Measurements from ENCODE around the gene DUSP9.
"Not testable (repeated sequence)": the region's sequence is repeated elsewhere in the genome, so short reads cannot be mapped to it uniquely, and the experiment has no call there.

DUSP9 gene, protein sequence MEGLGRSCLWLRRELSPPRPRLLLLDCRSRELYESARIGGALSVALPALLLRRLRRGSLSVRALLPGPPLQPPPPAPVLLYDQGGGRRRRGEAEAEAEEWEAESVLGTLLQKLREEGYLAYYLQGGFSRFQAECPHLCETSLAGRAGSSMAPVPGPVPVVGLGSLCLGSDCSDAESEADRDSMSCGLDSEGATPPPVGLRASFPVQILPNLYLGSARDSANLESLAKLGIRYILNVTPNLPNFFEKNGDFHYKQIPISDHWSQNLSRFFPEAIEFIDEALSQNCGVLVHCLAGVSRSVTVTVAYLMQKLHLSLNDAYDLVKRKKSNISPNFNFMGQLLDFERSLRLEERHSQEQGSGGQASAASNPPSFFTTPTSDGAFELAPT

DNA sequence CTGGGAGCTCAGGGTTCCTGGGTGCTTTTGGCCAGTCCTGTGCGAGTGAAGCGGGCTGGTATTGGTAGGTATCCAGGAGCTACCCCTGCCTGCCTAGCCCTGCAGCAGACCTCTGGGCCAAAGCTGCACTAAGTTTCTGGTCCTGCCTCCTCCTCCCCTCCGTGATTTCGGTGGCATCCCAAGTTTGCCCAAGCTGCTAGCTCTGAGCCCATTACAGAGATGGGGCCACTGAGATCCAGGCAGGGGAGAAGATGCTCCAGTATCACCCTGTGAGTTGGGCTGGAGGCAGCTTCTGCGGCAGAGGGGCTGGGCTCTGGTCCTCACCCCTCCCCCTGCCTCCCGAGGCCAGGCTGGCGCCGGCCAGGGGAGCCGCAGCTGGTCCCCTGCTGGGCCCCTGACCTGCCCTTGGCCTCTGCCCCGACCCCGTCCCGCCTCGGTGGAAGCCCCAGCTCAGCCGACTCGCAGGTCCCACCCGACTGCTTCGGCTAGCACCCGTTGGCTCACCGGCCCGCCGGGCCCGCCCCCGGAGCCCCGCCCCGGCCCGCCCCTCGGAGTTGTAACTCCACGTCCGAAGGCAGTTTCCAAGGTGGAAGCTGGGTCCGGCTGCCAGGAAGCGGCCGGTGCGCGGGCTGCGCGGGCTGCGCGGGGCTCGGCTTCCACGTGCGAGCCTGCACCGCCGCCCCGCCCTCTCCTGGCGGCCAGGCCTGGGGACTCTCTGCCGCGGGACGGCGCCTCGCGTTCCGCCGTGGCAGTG lies at the start of gene DUSP9:
DUSP9 (plus strand) TSS at position 584 of the 754 bp plus-strand sequence. CDS start 751 bp downstream, outside the sequence.
- peak; percentile 51 for DNase-seq

DNA sequence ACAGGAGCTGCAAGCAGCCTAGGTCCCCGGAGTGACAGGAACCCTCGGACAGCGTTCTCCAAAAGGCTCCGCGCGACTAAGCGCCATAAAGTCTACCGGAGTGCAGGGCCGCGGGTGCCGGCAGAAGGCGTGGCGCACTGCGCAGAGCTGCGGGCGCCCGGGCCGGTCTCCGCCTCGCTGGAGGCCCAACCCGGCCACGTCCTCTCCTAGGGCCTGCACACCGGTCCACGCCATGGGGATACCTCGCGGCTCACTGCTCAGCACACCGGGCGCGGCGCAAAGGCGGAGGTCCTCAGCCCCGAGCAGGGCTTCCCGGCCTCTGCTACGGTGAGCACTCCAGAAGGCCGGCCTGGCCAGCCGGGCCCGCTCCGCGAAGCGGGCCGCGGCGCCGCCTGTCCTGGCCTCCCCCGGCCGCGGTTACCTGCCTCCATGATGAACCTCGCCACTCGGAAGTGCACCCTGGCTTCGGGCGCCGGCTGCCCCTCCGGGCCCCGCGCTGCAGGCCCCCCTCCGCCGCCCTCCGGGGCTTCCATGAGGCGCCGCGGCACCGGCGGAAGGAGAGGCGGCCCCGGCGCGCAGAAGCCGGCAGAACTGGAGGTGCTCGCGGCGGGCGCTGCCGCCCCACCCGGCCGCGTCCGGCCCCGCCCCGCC lies 48.3 kb upstream of the DUSP9 start, which contains the start of gene CCNQ:
CCNQ (minus strand) TSS at position 599 of the 651 bp plus-strand sequence; CDS start at position 533, 66 bp downstream.
- no peak for DNase-seq

DNA sequence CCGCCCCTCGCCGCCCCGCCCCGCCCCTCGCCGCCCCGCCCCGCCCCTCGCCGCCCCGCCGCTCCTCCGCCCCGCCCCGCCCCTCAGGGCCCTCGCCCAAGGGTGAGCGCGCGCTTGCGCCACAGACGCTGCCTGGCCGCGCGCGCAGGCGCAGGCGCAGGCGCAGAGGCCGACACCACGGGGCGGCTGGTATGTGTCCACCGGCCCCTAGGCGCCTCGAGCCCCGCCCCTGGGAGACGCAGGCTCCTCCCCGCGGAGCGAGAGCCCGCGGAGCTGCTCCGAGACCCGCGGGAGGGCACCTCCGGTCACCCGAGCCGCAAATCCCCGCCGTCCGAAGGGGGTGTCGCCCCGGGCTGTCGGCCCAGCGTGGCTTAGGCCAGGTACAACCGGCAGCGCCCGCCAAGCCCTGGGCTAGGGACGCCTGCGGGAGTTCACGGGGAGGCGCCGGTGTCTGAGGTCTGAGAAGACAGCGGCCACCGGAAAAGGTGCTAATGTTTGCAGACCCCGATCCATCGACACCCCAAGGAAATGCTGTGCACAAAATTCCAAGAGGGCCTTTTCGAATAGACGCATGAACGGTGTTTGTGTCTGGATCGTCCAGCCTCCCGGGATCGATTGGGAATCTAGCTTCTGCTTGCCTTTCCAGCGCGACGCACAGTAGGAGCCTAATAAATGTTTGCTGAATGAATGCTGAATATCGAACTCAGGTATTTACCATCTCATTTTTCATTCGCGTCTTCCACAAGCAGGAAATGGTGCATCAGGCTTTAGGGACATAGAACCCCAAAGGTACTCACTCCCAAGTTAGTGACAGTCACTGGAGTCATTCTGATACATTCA lies 47.6 kb upstream of the DUSP9 start:
- peak; percentile 92 for DNase-seq

DNA sequence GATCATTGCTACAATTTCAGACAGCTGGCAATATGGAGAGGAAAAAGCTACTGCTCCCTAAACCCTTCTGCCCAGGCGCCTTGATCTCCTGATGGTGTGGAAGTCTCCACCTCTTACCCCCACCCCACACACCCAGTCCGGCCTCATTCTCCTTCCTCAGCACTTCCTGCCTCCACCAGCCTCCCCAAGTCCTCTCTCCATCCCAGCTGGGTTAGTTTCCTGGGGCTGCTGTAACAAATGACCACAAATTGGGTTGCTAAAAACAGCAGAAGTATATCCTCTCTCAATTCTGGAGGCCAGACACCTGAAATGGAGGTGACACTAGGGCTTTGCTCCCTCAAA lies 47.0 kb upstream of the DUSP9 start:
- no peak for DNase-seq

DNA sequence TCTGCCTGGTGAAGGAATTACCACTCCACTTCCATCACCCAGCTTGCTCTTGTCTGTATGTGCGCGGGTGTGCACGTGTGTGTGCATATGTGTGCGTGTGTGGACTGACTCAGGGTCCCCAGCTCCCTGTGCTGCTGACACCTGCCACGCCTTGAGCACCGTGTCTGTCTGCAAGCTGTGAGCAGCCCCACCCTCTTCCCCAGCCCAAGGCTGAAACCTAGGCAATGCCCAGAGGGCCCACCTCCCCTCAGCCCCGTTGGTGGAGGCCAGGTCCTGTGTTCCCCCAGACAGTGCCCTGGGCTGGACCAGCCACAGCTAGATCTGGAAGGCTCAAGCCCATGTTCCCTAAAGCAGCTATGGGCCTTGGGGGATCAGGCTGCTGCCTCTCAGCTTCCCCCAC lies 46.1 kb upstream of the DUSP9 start:
- no peak for DNase-seq

DNA sequence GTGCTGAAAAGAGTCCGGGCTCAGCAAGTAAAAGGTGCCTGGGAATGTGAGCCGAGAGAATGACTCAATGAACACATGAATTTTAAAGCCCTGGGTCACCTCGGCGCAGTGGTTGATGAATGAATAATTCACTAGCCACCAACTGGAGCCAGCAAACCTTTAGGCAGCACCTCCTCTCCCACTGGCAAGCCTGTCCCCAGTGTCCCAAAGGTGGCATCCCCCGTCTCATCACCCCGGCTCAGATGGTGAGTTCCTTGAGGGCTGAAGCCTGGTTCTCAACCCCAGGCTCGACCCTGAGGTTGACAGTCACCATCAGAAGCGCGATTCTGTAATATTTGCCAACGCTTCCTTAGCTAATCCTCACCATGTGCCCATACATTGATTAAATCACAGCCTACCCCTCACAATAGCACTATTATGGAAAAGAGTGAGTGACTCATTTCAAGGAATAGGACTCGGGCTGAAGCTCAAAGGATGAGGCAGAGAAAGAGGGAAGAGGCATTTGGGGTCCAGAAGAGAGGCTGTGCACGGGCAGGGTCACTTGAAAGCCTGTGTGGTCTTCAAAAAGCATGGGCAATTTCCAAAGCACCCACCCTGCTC lies 45.4 kb upstream of the DUSP9 start:
- no peak for DNase-seq

DNA sequence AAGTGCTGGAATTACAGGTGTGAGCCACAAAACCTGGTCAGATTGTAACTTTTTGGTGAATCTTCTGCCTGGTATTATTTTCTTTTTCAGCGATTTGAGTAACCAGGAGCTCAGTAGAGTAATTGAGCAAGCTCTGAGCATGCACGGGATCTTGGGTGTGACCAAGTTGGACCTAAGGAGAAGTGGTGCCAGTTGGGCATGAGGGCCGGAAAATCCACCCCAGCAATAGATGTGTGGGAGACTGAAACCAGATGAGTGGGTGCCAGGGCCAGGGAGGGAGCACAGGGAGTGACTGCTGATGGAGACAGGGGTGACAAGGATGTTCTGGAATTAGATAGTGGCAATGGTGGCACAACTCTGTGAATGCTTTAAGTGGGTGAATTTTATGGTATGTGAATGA lies 44.4 kb upstream of the DUSP9 start:
- DNase-seq = no peak

DNA sequence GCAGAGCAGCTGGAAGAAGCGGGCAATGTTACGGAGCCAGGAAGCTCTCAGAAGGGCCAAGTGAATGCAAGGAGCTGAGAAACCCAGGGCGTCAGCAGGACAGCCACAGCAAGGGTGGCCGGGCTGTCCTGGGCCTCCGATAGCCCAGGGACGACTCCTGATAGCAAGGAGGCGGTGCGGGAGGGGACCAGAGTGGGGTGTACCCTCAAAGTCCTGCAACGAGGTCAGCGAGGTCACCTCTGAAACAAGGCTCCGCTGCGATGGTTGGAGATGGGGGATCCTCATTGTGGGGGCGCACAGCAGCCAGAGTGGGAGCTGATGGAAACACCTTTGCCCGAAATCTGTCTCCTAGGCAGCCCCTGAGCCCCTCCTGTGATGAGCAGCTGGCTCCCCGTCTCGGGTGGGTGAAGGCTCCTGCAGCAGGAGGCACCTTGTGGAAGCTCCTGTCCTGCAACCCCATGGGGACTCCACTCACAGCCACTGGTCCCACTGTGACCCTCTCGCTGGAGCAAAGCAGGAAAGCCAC lies 43.8 kb upstream of the DUSP9 start:
- DNase-seq = no peak

DNA sequence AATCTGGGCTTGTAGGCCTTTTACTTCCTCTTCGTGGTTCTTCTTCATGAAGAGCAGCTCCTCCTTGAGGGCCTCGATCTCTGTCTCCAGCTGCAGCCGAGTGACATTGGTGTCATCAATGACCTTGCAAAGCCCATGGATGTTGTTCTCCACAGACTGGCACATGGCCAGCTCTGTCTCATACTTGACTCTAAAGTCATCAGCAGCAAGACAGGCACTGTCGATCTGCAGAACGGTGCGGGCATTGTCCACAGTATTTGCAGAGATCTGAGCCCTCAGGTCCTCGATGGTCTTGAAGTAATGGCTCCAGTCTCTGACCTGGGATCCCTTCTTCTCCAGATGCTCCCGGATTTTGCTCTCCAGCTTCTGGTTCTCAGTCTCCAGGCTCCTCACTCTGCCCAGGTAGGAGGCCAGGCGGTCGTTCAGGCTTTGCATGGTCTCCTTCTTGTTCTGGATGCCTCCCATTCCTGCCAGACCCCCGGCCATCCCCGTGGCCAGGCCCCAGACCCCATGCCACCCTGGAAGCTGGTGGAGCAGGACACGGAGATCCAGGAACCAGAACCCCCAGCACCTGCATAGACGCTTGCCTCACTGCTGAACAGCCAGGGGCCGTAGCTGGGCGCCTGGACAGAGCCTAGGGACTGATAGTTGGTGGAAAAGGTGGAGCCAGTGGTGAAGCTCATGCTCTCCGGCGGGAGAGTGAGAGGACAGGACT lies 42.2 kb upstream of the DUSP9 start:
- DNase-seq = not testable (repeated sequence)

DNA sequence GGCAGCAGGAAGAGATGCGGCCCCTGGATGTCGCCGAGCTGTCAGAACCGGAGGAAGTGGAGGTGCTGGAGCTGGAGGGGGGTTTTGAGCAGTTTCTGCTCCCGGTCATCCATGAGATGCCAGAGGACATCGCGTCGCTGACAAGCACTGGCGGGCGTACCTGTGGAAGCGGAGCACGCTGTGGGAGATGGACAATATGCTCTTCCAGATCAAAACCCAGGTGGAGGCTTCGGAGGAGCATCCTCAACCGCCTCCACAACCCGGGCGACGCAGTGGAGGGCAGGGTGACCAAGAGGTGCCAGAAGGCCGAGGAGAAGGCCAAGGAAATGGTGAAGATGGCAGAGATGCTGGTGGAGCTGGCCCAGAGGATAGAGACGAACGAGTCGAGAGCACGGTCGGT lies 40.5 kb upstream of the DUSP9 start:
- DNase-seq = no peak

DNA sequence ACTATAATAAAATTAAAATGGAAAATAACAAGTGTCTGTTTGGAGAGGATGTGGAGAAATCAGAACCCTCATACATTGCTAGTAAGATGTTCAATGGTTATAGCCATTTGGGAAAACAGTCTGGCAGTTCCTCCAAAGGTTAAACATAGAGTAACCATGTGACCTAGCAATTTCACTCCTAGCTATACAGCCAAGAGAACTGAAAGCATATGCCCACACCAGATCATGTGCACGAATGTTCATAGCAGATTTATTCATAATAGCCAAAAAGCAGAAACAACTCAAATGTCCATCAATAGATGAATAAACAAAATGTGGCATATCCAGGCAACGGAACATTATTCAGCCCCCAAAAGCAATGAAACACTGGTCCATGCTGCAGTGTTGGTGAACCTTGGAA lies 38.6 kb upstream of the DUSP9 start:
- DNase-seq = no peak

DNA sequence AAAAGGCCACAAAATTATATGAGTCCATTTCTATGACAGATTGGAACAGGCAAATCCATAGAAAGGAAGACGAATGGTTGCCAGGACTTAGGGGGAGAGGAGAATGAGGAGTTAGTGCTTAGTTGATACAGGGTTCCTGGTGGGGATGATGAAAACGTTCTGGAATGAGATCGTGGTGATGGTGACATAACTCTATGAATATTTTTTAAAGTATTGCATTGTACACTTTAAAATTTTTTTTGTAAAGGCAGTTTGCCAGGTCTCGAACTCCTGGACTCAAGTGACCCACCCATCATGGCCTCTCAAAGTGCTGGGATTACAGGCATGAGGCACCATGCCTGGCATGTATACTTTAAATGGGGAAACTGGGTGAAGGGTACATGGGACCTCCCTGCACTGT lies 38.2 kb upstream of the DUSP9 start:
- no peak for DNase-seq

DNA sequence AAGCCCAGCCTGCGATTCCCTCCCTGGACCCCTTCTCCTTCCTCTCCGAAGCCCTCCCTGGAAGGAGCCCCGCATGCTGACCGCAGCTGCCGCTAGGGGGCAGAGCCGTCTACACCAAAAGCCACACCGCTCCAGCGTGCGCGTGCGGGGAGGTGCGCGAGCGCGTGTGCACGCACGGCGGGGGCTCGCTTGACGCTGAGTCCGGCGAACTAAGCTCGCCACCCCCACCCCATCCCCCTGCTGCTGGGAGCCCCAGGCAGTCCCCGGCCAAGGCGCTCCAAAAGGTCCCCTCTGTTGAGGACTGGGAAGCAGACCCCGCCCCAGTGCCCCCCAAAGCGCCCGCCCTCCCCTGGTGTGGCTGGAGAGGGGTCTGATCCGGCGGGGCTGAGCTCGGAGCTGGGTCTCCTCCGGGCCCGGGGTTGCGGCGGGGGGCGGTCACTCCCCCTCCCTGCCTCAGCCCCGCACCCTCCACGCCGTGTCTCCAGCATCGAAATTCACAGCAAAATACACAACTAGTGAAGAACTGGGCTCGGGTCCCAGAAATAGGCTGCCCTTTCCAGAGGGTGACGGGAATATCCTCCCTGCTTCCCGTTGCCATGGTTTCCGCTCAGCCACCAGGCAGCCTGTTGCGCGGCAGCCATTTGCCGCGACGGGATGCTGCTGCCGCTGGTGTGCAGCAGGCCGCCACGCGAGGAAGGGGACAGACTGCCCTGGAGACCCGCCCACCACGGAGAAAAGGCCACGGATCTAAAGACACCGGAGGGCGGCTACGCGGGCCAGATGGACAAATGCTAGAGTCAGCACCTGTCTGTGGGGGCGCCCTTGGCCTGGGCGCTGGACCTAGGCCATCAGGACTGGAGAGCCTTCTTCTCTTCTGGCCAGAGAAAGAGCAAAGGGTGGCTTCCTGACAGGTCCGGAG lies 36.8 kb upstream of the DUSP9 start:
- DNase-seq = peak; percentile 85

DNA sequence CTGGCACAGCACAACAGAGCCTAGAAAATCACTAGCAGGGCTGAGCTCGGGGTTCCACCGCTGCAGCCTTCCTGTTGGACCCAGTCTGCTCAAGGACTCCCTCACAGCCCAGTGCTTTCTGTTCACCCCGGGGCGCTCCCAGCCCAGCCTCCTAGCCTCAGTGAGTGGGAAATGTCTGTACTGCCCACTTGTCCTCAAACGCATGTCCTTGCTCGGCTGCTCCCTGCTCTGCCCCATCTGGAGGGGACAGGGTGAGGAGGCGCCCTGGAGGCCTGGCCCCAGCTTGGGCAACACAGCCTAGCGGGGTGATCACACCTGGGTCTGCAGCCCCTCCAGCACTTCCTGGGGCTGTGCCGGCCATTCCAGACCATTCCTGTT lies 36.2 kb upstream of the DUSP9 start:
- DNase-seq = no peak

DNA sequence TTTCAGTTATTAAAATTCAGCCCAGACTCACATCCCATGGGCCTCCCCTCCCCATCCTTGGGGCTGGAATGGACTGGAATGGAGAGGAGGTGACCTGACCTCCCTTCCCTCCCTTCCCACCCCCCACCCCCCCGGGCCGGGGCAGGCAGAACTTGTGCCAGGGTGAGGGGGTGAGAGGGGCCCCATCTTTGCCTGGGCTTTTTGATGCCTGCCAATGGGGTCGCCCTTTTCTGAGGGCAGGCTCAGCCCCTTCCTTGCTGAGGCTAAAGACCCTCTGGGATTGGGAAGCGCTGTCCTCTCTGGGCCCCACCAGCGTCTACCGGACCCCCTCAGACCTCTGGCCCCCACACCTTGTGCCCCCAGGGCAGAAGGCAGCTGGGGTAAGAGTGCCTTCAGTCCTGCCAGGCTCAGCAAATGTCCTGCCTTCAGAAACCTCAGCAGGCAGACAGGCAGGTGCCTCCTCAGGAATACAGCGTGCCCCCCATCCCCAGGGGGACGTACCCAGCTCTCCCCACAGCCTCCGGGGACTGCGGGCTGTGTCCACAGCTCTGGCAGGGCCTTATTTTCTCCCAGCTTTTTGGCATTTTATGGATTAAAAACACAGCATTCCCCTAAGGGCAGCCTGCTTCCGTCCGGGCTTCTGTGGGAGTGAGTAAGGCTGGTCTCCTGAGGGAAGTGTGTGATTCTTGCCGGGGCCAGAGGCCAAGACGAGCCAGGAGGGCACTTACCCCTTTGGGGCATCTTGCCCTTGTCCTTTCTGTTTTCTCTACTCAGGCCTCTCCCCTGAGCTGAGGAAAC lies 35.5 kb upstream of the DUSP9 start:
- DNase-seq = no peak

DNA sequence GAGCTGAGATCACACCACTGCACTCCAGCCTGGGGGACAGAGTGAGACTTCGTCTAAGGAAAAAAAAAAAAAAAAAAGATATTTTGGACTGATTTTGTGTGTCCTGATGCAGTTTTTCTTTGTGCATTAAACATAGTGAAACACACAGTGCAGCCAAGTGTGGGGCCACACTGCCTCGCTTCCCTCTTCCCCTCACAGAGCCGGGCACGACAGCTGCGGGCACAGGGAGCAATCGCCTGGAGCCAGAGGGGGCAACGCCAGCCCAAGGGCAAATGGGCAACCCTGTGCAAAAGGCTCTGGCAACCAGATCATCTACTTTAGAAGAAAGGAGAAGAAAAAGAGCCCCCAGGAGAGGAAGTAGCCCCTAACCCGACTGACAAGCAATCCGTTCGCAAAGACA lies 34.6 kb upstream of the DUSP9 start:
- no peak for DNase-seq

DNA sequence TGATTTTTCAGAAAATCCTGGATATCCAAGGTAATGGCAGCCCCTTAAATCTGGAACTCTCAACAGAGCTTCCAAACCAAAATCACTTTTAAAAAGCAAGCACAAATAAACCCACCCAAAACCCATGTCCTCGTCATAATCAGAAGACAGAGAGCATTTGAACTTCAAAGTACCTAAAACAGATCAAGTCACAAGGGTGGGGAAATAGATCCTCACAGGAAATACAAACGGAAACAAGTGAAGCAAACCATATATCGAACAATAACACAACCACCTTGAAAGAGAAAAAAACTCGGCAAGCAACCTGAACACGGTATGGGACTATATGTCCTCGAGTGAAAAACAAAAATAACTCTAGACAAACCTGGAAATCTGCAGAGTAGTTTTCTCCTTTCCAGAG lies 32.2 kb upstream of the DUSP9 start:
- DNase-seq = no peak

DNA sequence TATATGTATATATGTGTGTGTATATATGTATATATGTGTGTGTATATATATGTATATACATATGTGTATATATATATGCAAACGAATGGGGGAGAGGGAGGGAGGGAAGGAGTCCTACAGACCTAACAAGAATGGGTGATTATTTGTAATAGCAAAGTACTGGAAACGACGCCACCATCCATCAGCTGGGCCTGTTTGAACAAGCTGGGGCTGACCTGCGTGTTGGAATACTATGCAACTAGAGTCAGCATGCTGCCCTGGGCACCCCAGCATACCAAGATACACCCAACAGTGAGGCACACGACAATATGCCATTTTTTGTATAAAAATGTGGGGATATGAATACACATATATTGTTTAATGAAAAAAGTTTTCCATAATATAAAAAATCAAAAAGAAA lies 26.4 kb upstream of the DUSP9 start:
- DNase-seq = no peak

DNA sequence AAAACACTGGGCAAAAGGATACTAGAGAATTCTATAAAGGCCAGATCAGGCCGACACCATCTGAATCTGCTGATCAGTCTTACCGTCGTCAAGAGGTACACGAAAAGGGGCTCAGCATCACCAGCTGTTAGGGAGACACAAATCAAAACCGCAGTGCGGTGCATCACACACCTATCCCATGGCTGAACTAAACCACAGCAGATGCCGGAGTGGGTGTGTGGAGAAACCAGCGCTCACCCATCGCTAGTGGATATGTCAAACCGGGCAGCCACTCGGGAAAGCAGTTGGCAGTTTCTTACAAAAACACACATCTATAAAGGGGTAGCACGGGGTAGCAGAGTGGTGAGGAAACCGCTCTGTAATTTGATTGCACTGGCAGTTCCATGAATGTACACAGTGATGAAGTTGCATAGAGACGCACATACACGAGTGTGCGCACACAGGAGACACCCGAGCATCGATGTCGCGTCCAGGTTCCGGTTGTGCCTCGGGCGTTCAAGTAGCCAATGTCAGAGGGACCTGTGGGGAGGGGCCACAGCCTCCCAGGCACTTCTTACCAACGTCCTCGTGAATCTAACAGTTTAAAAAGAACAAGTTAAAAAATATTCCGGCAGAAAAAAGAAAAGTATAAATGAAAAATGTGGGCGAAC lies 24.9 kb upstream of the DUSP9 start:
- DNase-seq = no peak
